Spleen (tissue), 11 donors: ENCODE data around the gene GAPDHS. TPM values are rescaled to one million over a fixed set of nuclear protein-coding genes. Genes with fewer than 3 reads are reported as not detected.

ENCODE experiments used
- DNase-seq: peaks from one replicate; pipeline ENCODE4 v3.0.0-alpha.2; 2020
- H3K27ac ChIP-seq, 8 donors: fragments of 200-600 bp; sonication (generic) in 7 of 8; 1 replicate in 4 of 8; 2 replicates in 4 of 8; pipeline versions ENCODE4 v1.5.0 to v1.8.0; 2016 to 2021; ENCODE audit warnings: inconsistent platforms in 4 of 8, mild to moderate bottlenecking in 4 of 8, moderate library complexity in 1 of 8
- H3K27me3 ChIP-seq, 7 donors: fragments of 200-600 bp; sonication (generic) in 6 of 7; replicated peaks in 1 of 7; 1 replicate in 4 of 7; 2 replicates in 3 of 7; pipeline versions ENCODE4 v1.5.0 to v1.8.0; 2016 to 2021; ENCODE audit warnings: inconsistent platforms in 3 of 7, mild to moderate bottlenecking in 1 of 7
- H3K36me3 ChIP-seq, 6 donors: fragments of 200-600 bp; sonication (generic) in 5 of 6; 1 replicate in 4 of 6; 2 replicates in 2 of 6; pipeline versions ENCODE4 v1.5.0 to v1.8.0; 2016 to 2021; ENCODE audit warnings: inconsistent platforms in 2 of 6
- H3K4me1 ChIP-seq, 6 donors: fragments of 200-600 bp; sonication (generic) in 5 of 6; 1 replicate in 3 of 6; 2 replicates in 3 of 6; pipeline versions ENCODE4 v1.5.0 to v1.8.0; 2016 to 2021; ENCODE audit warnings: inconsistent platforms in 3 of 6
- H3K4me3 ChIP-seq, 8 donors: fragments of 200-600 bp; sonication (generic) in 7 of 8; 1 replicate in 4 of 8; 2 replicates in 4 of 8; pipeline versions ENCODE4 v1.5.0 to v1.8.0; 2016 to 2021; ENCODE audit warnings: inconsistent platforms in 4 of 8, mild to moderate bottlenecking in 4 of 8, moderate library complexity in 2 of 8
- H3K9me3 ChIP-seq, 8 donors: fragments of 200-600 bp; sonication (generic) in 7 of 8; 1 replicate in 4 of 8; 2 replicates in 4 of 8; pipeline versions ENCODE4 v1.5.0 to v1.8.0; 2016 to 2021; ENCODE audit warnings: inconsistent platforms in 4 of 8
- CTCF ChIP-seq, 11 experiments: fragments of 200-600 bp in 7 of 11; fragments of 450-650 bp in 4 of 11; sonication (generic) in 4 of 11; IDR thresholded peaks in 8 of 11; conservative IDR thresholded peaks in 3 of 11; 1 replicate in 7 of 11; 2 replicates in 4 of 11; pipeline versions ENCODE4 v1.4.0 to v1.8.0; 2016 to 2021; ENCODE audit warnings: antibody characterized with exemption in 11 of 11, inconsistent platforms in 4 of 11, mild to moderate bottlenecking in 1 of 11
- POLR2A ChIP-seq, 3 donors: fragments of 450-650 bp; IDR thresholded peaks; one replicate each; pipeline ENCODE4 v1.5.1; 2017; ENCODE audit warnings: antibody characterized with exemption in 3 of 3, mild to moderate bottlenecking in 1 of 3
- POLR2AphosphoS5 ChIP-seq, 3 donors: sonication (generic); formaldehyde crosslinking; IDR thresholded peaks; one replicate each; pipeline ENCODE4 v1.5.1; 2017; ENCODE audit warnings: antibody characterized with exemption in 3 of 3
- WGBS, 5 donors: extraction: QIAGEN DNeasy Blood & Tissue Kit in 3 of 5; methylation state at CpG; one replicate each; pipeline versions ENCODE4 v1.1.5 to v1.1.7; 2013 to 2018; 5-methylcytosine and 5-hydroxymethylcytosine counted together
- intact Hi-C: fragments of 100-400 bp; cut with DNase I; formaldehyde crosslinking; loops from one replicate; pipeline ENCODE4 v1.15.0; 2023; ENCODE audit warnings: low total_unique reads
- polyA plus RNA-seq, 3 donors: library from polyadenylated mRNA; stranded (reverse); fragments of 200-250 nt; gene quantifications; one replicate each; pipeline ENCODE4 v1.2.1, GENCODE V29; 2013
- total RNA-seq, 7 donors: library from RNA; depleted of rRNA in 3 of 7; stranded (reverse); fragments of >200 nt in 3 of 7; fragmentation: NEBNext Ultra II Directional in 4 of 7; extraction: Animal tissue kit (Norgen Biotek cat#: 25700) in 4 of 7; gene quantifications; one replicate each; pipeline versions ENCODE4 v1.1.0 to v1.2.1, GENCODE V29; 2016 to 2021
- donor health status: healthy with polysubstance abuse.
- donor health status: DM: no; HTN: no; CAD: no; lungs with moderate emphysema.
- donor health status: DM: no; HTN: no; CAD: no.
- donor health status: Bipolar disorder and iron deficiency.
- donor health status: healthy.
- donor health status: DM: no; HTN: no; CAD: no.
- donor health status: DM: yes; HTN: yes; CAD: no.

GAPDHS gene
- total and polyA plus RNA-seq, 10 donors: 0.13 to 0.17 (median 0.14) TPM; not detected in 7

- Histone ChIP-seq H3K27ac (no peak overlapping the region), H3K4me3 (no peak overlapping the region), H3K4me1 (peaks cover 0 to 3% (median 0%) of the 10 kb centered on the region in 6 donors), H3K9me3 (peaks cover 0 to 3% (median 0%) of the 10 kb centered on the region in 8 donors), H3K27me3 (peaks cover 0 to 54% (median 7%) of the 10 kb centered on the region in 7 donors), H3K36me3 (no peaks in the 10 kb centered on the region)
- intact Hi-C loops: no loop called here
- no peak for TF ChIP-seq CTCF (IDR thresholded peaks at IDR 0.05 in 8 of 11, conservative IDR thresholded peaks at IDR 0.05 in 3 of 11)
- TF ChIP-seq POLR2AphosphoS5 (IDR thresholded peaks at IDR 0.05): no peak
- TF ChIP-seq POLR2A (IDR thresholded peaks at IDR 0.05): no peak
- WGBS, 5 donors: 11 to 70% (median 50%) methylated on average over 1 of the region's 1 CpG
- no peak for DNase-seq
Observed at GRCh38 chr19:35587321-35587720, 54.1 kb downstream of the GAPDHS start.

- H3K27ac ChIP-seq: no peak overlapping the region
- peaks cover 0 to 43% (median 4%) of the 10 kb centered on the region in 7 donors for H3K27me3 ChIP-seq
- DNase-seq: no peak
- no peak for TF ChIP-seq POLR2A (IDR thresholded peaks at IDR 0.05)
- no peak for TF ChIP-seq POLR2AphosphoS5 (IDR thresholded peaks at IDR 0.05)
- no peak for TF ChIP-seq CTCF (IDR thresholded peaks at IDR 0.05 in 8 of 11, conservative IDR thresholded peaks at IDR 0.05 in 3 of 11)
- intact Hi-C loops: no loop called here
- no peaks in the 10 kb centered on the region for H3K36me3 ChIP-seq
- H3K4me1 ChIP-seq: peaks cover 0 to 4% (median 0%) of the 10 kb centered on the region in 6 donors
- H3K4me3 ChIP-seq: no peak overlapping the region
- WGBS, 5 donors: 75 to 90% (median 84%) methylated on average over 3 of the region's 3 CpGs
- peaks cover 0 to 2% (median 0%) of the 10 kb centered on the region in 8 donors for H3K9me3 ChIP-seq
Observed at GRCh38 chr19:35590875-35591274, 57.6 kb downstream of the GAPDHS start.

- no peak for DNase-seq
- H3K9me3 ChIP-seq: no peaks in the 10 kb centered on the region
- 25 to 32% (median 28%) methylated on average over 8 of the region's 8 CpGs for WGBS, 5 donors
- H3K4me3 ChIP-seq: no peak overlapping the region
- intact Hi-C loops: no loop called here
- H3K4me1 ChIP-seq: peaks cover 0 to 4% (median 0%) of the 10 kb centered on the region in 6 donors
- no peak for TF ChIP-seq POLR2AphosphoS5 (IDR thresholded peaks at IDR 0.05)
- peak in 8 of 11 experiments; percentile 25 to 51 (median 40) for TF ChIP-seq CTCF (IDR thresholded peaks at IDR 0.05 in 8 of 11, conservative IDR thresholded peaks at IDR 0.05 in 3 of 11)
- TF ChIP-seq POLR2A (IDR thresholded peaks at IDR 0.05): no peak
- H3K36me3 ChIP-seq: no peaks in the 10 kb centered on the region
- H3K27ac ChIP-seq: no peak overlapping the region
- H3K27me3 ChIP-seq: peaks cover 0 to 32% (median 0%) of the 10 kb centered on the region in 7 donors
Observed at GRCh38 chr19:35592226-35592625, 59.0 kb downstream of the GAPDHS start.

Other genes with a start within 250 kb of the GAPDHS start
- gene MAG, start 241.3 kb upstream of the GAPDHS start, total RNA-seq: 10 to 100 TPM in 3 of 7 donors, under 1 TPM in 2, not detected in 2; 0.26 to 55.2 (median 35.1) TPM
- under 1 TPM; 0.07 to 0.42 (median 0.16) TPM for gene MAG, start 241.3 kb upstream of the GAPDHS start, polyA plus RNA-seq
- 100 to 1,000 TPM; 251 to 446 (median 339) TPM for gene CD22, start 204.3 kb upstream of the GAPDHS start, total RNA-seq
- gene CD22, start 204.3 kb upstream of the GAPDHS start, polyA plus RNA-seq: 100 to 1,000 TPM; 292 to 445 (median 394) TPM
- under 1 TPM in 4 of 7 donors, not detected in 3; 0.16 to 0.32 (median 0.28) TPM for gene FFAR1, start 185.6 kb upstream of the GAPDHS start, total RNA-seq
- gene FFAR1, start 185.6 kb upstream of the GAPDHS start, polyA plus RNA-seq: under 1 TPM; 0.18 to 0.52 (median 0.26) TPM
- gene FFAR3, start 175.0 kb upstream of the GAPDHS start, total RNA-seq: 1 to 10 TPM in 4 of 7 donors, under 1 TPM in 2, not detected in 1; 0.55 to 3.2 (median 2.0) TPM
- under 1 TPM; 0.30 to 0.45 (median 0.33) TPM for gene FFAR3, start 175.0 kb upstream of the GAPDHS start, polyA plus RNA-seq
- under 1 TPM in 3 of 7 donors, not detected in 4; 0.60 to 0.67 (median 0.66) TPM for gene GPR42, start 162.4 kb upstream of the GAPDHS start, total RNA-seq
- under 1 TPM in 1 of 3 donors, not detected in 2; 0.09 TPM for gene GPR42, start 162.4 kb upstream of the GAPDHS start, polyA plus RNA-seq
- 10 to 100 TPM in 5 of 7 donors, 1 to 10 TPM in 2; 3.0 to 53.5 (median 12.6) TPM for gene FFAR2, start 85.2 kb upstream of the GAPDHS start, total RNA-seq
- 1 to 10 TPM in 2 of 3 donors, under 1 TPM in 1; 0.89 to 9.0 (median 5.7) TPM for gene FFAR2, start 85.2 kb upstream of the GAPDHS start, polyA plus RNA-seq
- gene KRTDAP, start 43.0 kb upstream of the GAPDHS start, total RNA-seq: 1 to 10 TPM in 1 of 7 donors, not detected in 6; 3.1 TPM
- not detected for gene KRTDAP, start 43.0 kb upstream of the GAPDHS start, polyA plus RNA-seq
- gene DMKN, start 19.8 kb upstream of the GAPDHS start, total RNA-seq: 10 to 100 TPM in 2 of 7 donors, 1 to 10 TPM in 5; 2.5 to 17.9 (median 4.4) TPM
- gene DMKN, start 19.8 kb upstream of the GAPDHS start, polyA plus RNA-seq: 10 to 100 TPM in 2 of 3 donors, 1 to 10 TPM in 1; 7.2 to 15.3 (median 10.7) TPM
- gene SBSN, start 5.1 kb upstream of the GAPDHS start, total RNA-seq: not detected
- under 1 TPM; 0.05 to 0.33 (median 0.19) TPM for gene SBSN, start 5.1 kb upstream of the GAPDHS start, polyA plus RNA-seq
- gene TMEM147, start 12.2 kb downstream of the GAPDHS start, total RNA-seq: 10 to 100 TPM; 47.6 to 67.7 (median 50.4) TPM
- 10 to 100 TPM; 57.9 to 88.7 (median 78.7) TPM for gene TMEM147, start 12.2 kb downstream of the GAPDHS start, polyA plus RNA-seq
- not detected for gene ATP4A, start 30.2 kb downstream of the GAPDHS start, total RNA-seq
- not detected for gene ATP4A, start 30.2 kb downstream of the GAPDHS start, polyA plus RNA-seq
- gene PMIS2, start 52.7 kb downstream of the GAPDHS start, total RNA-seq: not detected
- gene PMIS2, start 52.7 kb downstream of the GAPDHS start, polyA plus RNA-seq: not detected
- 10 to 100 TPM; 10.3 to 24.4 (median 17.7) TPM for gene HAUS5, start 79.3 kb downstream of the GAPDHS start, total RNA-seq
- gene HAUS5, start 79.3 kb downstream of the GAPDHS start, polyA plus RNA-seq: 10 to 100 TPM; 12.4 to 23.8 (median 23.1) TPM
- 10 to 100 TPM; 48.2 to 63.4 (median 59.6) TPM for gene RBM42, start 95.6 kb downstream of the GAPDHS start, total RNA-seq
- gene RBM42, start 95.6 kb downstream of the GAPDHS start, polyA plus RNA-seq: 10 to 100 TPM; 48.8 to 71.9 (median 58.1) TPM
- gene ETV2, start 108.3 kb downstream of the GAPDHS start, total RNA-seq: under 1 TPM in 2 of 7 donors, not detected in 5; 0.43 to 0.57 TPM
- 1 to 10 TPM in 2 of 3 donors, under 1 TPM in 1; 0.99 to 1.2 (median 1.1) TPM for gene ETV2, start 108.3 kb downstream of the GAPDHS start, polyA plus RNA-seq
- 100 to 1,000 TPM; 208 to 672 (median 255) TPM for gene COX6B1, start 114.9 kb downstream of the GAPDHS start, total RNA-seq
- 100 to 1,000 TPM; 640 to 837 (median 717) TPM for gene COX6B1, start 114.9 kb downstream of the GAPDHS start, polyA plus RNA-seq
- not detected for gene UPK1A, start 133.1 kb downstream of the GAPDHS start, total RNA-seq
- gene UPK1A, start 133.1 kb downstream of the GAPDHS start, polyA plus RNA-seq: under 1 TPM in 1 of 3 donors, not detected in 2; 0.11 TPM
- gene ZBTB32, start 171.1 kb downstream of the GAPDHS start, total RNA-seq: 1 to 10 TPM; 2.5 to 6.9 (median 4.0) TPM
- gene ZBTB32, start 171.1 kb downstream of the GAPDHS start, polyA plus RNA-seq: 1 to 10 TPM; 3.0 to 8.2 (median 4.8) TPM
- gene KMT2B, start 184.5 kb downstream of the GAPDHS start, total RNA-seq: 10 to 100 TPM; 36.6 to 58.2 (median 50.7) TPM
- gene KMT2B, start 184.5 kb downstream of the GAPDHS start, polyA plus RNA-seq: 10 to 100 TPM; 17.6 to 37.2 (median 27.6) TPM
- gene IGFLR1, start 209.0 kb downstream of the GAPDHS start, total RNA-seq: 10 to 100 TPM; 16.5 to 64.7 (median 43.5) TPM
- 10 to 100 TPM; 30.1 to 62.9 (median 49.3) TPM for gene IGFLR1, start 209.0 kb downstream of the GAPDHS start, polyA plus RNA-seq
- 10 to 100 TPM; 27.3 to 65.1 (median 29.7) TPM for gene U2AF1L4, start 212.0 kb downstream of the GAPDHS start, total RNA-seq
- 10 to 100 TPM; 27.2 to 96.5 (median 60.7) TPM for gene U2AF1L4, start 212.0 kb downstream of the GAPDHS start, polyA plus RNA-seq
- 10 to 100 TPM; 37.5 to 55.7 (median 47.6) TPM for gene PSENEN, start 212.2 kb downstream of the GAPDHS start, total RNA-seq
- gene PSENEN, start 212.2 kb downstream of the GAPDHS start, polyA plus RNA-seq: 10 to 100 TPM; 61.9 to 71.3 (median 62.1) TPM
- gene LIN37, start 215.1 kb downstream of the GAPDHS start, total RNA-seq: 10 to 100 TPM in 5 of 7 donors, 1 to 10 TPM in 2; 7.0 to 19.5 (median 10.7) TPM
- gene LIN37, start 215.1 kb downstream of the GAPDHS start, polyA plus RNA-seq: 10 to 100 TPM; 13.7 to 28.5 (median 18.5) TPM
- gene HSPB6, start 223.6 kb downstream of the GAPDHS start, total RNA-seq: 1 to 10 TPM; 2.1 to 5.9 (median 4.3) TPM
- 10 to 100 TPM in 1 of 3 donors, 1 to 10 TPM in 2; 2.9 to 11.0 (median 5.8) TPM for gene HSPB6, start 223.6 kb downstream of the GAPDHS start, polyA plus RNA-seq
- gene PROSER3, start 224.7 kb downstream of the GAPDHS start, total RNA-seq: 10 to 100 TPM in 6 of 7 donors, 1 to 10 TPM in 1; 6.6 to 25.2 (median 16.3) TPM
- gene PROSER3, start 224.7 kb downstream of the GAPDHS start, polyA plus RNA-seq: 1 to 10 TPM; 2.0 to 8.4 (median 2.1) TPM
- gene ARHGAP33, start 242.1 kb downstream of the GAPDHS start, total RNA-seq: 10 to 100 TPM in 6 of 7 donors, 1 to 10 TPM in 1; 7.4 to 25.2 (median 14.4) TPM
- gene ARHGAP33, start 242.1 kb downstream of the GAPDHS start, polyA plus RNA-seq: 10 to 100 TPM in 1 of 3 donors, 1 to 10 TPM in 2; 3.1 to 10.9 (median 5.1) TPM